DND-41 (cell line): ENCODE data around the gene PSD4.
A peak's percentile ranks its signal among the peaks of the same experiment; 100 is the strongest.

Experiments
- ATAC-seq: fragments of 200-7000 bp; cut with Tn5 transposase; 3 replicates; pipeline ENCODE4 v1.9.1; 2021; ENCODE audit warnings: low read depth; ENCODE audit not compliant: insufficient read depth
- DNase-seq: peaks from one replicate; pipeline ENCODE4 v3.0.0-alpha.2; 2020
- H2AFZ ChIP-seq: 2 replicates; pipeline ENCODE4 v1.6.0; 2012; ENCODE audit warnings: low read depth, low read length
- H3K27ac ChIP-seq: 2 replicates; pipeline ENCODE4 v1.5.1; 2012; ENCODE audit warnings: low read length, inconsistent platforms
- H3K27me3 ChIP-seq: fragments of 200-600 bp; sonication (generic); 2 replicates; pipeline ENCODE4 v1.6.0; 2012; ENCODE audit warnings: low read length, mild to moderate bottlenecking, inconsistent platforms; ENCODE audit not compliant: insufficient read depth, poor library complexity
- H3K36me3 ChIP-seq: 2 replicates; pipeline ENCODE4 v1.5.1; 2012; ENCODE audit warnings: low read length, inconsistent platforms; ENCODE audit not compliant: insufficient read depth
- H3K4me1 ChIP-seq: 2 replicates; pipeline ENCODE4 v1.5.1; 2012; ENCODE audit warnings: mild to moderate bottlenecking, low read length; ENCODE audit not compliant: insufficient read depth
- H3K4me2 ChIP-seq: 2 replicates; pipeline ENCODE4 v1.6.0; 2012; ENCODE audit warnings: mild to moderate bottlenecking, moderate library complexity, low read length, inconsistent platforms; ENCODE audit not compliant: insufficient read depth
- H3K4me3 ChIP-seq, 2 experiments: fragments of 200-600 bp in 1 of 2; shearing (Covaris generic) in 1 of 2; 2 replicates each; pipeline ENCODE4 v1.5.1; 2012 to 2016; ENCODE audit warnings: inconsistent platforms in 2 of 2, low read length in 2 of 2, mild to moderate bottlenecking in 2 of 2, low read depth in 1 of 2, moderate library complexity in 1 of 2
- H3K79me2 ChIP-seq: 2 replicates; pipeline ENCODE4 v1.6.0; 2012; ENCODE audit warnings: low read length, inconsistent platforms; ENCODE audit not compliant: insufficient read depth
- H3K9ac ChIP-seq: 2 replicates; pipeline ENCODE4 v1.6.0; 2012; ENCODE audit warnings: low read depth, mild to moderate bottlenecking, inconsistent platforms, low read length, moderate library complexity
- H3K9me3 ChIP-seq: 2 replicates; pipeline ENCODE4 v1.5.1; 2012; ENCODE audit warnings: low read length, moderate library complexity, mild to moderate bottlenecking, inconsistent platforms; ENCODE audit not compliant: insufficient read depth, severe bottlenecking
- H4K20me1 ChIP-seq: 2 replicates; pipeline ENCODE4 v1.6.0; 2012; ENCODE audit warnings: low read length; ENCODE audit not compliant: insufficient read depth
- EZH2 ChIP-seq: IDR thresholded peaks from 3 replicates; pipeline ENCODE4 v1.6.1; 2012; ENCODE audit warnings: borderline replicate concordance, low read depth, mild to moderate bottlenecking, moderate library complexity, low read length, inconsistent platforms; ENCODE audit not compliant: severe bottlenecking
- TF ChIP-seq, protein P1 (sequence below): IDR thresholded peaks from 2 replicates; pipeline ENCODE4 v1.5.1; 2012; ENCODE audit warnings: borderline replicate concordance, low read length, moderate library complexity, mild to moderate bottlenecking; ENCODE audit not compliant: poor library complexity, severe bottlenecking; ENCODE audit errors: extremely low read depth

The PSD4 gene

DNA sequence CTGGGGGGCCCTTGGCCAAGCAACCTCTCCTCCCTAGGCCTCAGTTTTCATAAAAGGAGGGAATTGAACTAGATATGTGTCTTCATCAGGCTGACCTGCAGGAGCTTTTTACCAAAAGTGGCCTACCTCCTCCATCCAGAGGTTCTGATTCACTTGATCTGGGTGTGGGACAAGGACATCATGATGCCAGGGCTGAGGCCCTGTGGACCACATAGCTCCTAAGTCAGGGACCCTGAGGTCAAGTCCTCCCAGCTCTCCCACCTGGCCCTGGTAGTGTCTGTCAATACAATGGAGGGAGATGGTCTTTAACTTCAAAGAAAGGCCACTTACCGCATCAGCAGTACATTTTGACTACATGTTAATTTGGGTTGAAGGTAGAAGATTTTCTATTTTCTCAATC is 35.9 kb upstream of the PSD4 start:
- H2AFZ ChIP-seq = no peak overlapping the region

DNA sequence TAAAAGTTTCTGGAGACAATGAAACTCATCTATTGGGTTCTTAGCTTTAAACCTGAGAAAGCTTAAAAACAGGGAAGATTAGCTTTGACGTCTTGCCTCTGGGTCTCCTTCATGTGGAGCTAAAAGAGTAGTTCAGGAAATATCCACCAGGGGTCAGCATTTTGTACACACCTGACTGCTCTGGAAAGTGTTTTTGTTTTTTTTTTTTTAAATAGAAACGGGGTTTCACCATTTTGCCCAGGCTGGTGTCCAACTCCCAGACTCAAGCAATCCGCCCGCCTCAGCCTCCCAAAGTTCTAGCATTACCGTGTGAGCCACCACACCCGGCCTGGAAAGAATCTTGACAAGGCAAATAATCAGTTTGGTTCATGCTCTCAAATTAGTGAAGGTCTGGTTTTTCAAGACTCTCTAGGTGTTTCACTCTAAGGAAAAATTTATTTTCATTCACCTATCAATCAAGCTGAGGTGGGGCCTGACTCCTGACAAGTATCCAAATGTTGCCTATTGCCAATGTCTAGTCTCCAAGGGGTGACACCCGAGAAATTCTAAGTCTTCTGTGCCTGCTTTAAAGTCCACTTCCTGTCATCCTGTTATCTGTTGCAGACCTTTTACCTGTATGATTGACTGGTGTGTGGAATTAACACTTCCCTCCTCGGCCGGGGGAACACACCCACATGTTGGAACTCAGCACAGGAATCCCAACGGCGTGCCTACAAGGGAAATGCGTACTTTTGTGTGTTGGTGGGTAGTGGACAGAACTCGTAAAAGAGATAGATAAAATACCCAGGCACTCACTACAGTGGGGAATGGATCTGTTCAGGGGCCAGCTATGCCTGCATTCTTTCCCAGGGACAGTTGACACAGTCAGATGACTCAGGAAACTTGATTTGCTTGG is 35.1 kb upstream of the PSD4 start:
- Histone ChIP-seq H3K27me3 (no peaks in the 10 kb centered on the region), H3K9ac (no peak overlapping the region), H3K4me3 (peak overlapping the region in 1 of 2 experiments; percentile 15; a peak in 1 of 4 replicates), H3K27ac (no peak overlapping the region), H3K79me2 (no peaks in the 10 kb centered on the region), H3K4me2 (peak overlapping the region; percentile 54), H3K4me1 (peaks cover 6% of the 10 kb centered on the region), H3K36me3 (no peaks in the 10 kb centered on the region), H2AFZ (peak overlapping the region; percentile 71), H4K20me1 (no peaks in the 10 kb centered on the region), H3K9me3 (no peaks in the 10 kb centered on the region)
- ATAC-seq (peak; percentile 85), DNase-seq (peak; percentile 66)
- TF ChIP-seq, protein P1, sequence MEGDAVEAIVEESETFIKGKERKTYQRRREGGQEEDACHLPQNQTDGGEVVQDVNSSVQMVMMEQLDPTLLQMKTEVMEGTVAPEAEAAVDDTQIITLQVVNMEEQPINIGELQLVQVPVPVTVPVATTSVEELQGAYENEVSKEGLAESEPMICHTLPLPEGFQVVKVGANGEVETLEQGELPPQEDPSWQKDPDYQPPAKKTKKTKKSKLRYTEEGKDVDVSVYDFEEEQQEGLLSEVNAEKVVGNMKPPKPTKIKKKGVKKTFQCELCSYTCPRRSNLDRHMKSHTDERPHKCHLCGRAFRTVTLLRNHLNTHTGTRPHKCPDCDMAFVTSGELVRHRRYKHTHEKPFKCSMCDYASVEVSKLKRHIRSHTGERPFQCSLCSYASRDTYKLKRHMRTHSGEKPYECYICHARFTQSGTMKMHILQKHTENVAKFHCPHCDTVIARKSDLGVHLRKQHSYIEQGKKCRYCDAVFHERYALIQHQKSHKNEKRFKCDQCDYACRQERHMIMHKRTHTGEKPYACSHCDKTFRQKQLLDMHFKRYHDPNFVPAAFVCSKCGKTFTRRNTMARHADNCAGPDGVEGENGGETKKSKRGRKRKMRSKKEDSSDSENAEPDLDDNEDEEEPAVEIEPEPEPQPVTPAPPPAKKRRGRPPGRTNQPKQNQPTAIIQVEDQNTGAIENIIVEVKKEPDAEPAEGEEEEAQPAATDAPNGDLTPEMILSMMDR = peak; percentile 82
- no peak for TF ChIP-seq EZH2

More for the DNA sequence above, 35.9 kb upstream of the PSD4 start:
- Histone ChIP-seq H3K4me2 (no peak overlapping the region), H4K20me1 (no peaks in the 10 kb centered on the region), H3K27me3 (no peaks in the 10 kb centered on the region), H3K36me3 (no peaks in the 10 kb centered on the region), H3K4me3 (no peak overlapping the region), H3K4me1 (peaks cover 6% of the 10 kb centered on the region), H3K79me2 (no peaks in the 10 kb centered on the region), H3K27ac (no peak overlapping the region), H3K9ac (no peak overlapping the region), H3K9me3 (no peaks in the 10 kb centered on the region)
- ATAC-seq (no peak), DNase-seq (no peak)
- TF ChIP-seq EZH2 = no peak
- TF ChIP-seq, protein P1 = no peak

- Histone ChIP-seq H3K27me3 (no peaks in the 10 kb centered on the region), H3K9ac (no peak overlapping the region), H3K4me2 (no peak overlapping the region), H3K4me3 (no peak overlapping the region), H3K9me3 (no peaks in the 10 kb centered on the region), H3K4me1 (peaks cover 6% of the 10 kb centered on the region), H3K79me2 (no peaks in the 10 kb centered on the region), H3K27ac (no peak overlapping the region), H4K20me1 (no peaks in the 10 kb centered on the region), H3K36me3 (no peaks in the 10 kb centered on the region), H2AFZ (no peak overlapping the region)
- ATAC-seq = no peak
- TF ChIP-seq, protein P1 = no peak
- no peak for TF ChIP-seq EZH2
- no peak for DNase-seq
Measured at GRCh38 chr2:113141451-113141850, 32.3 kb upstream of the PSD4 start.
